Upper lobe of right lung (tissue), 1 donor: ENCODE measurements around the gene TNN. TPM values are rescaled to one million over a fixed set of nuclear protein-coding genes. Genes with fewer than 3 reads are reported as not detected.

ENCODE experiments used
- ATAC-seq: fragments of 200-7000 bp; cut with Tn5 transposase; one replicate; pipeline ENCODE4 v1.9.1; 2020; ENCODE audit warnings: mild to moderate bottlenecking, moderate library complexity
- DNase-seq: peaks from one replicate; pipeline ENCODE4 v3.0.0-alpha.2; 2020
- H3K27ac ChIP-seq: fragments of 200-600 bp; one replicate; pipeline ENCODE4 v1.8.0; 2022
- H3K27me3 ChIP-seq: fragments of 200-600 bp; one replicate; pipeline ENCODE4 v1.8.0; 2022; ENCODE audit warnings: mild to moderate bottlenecking
- H3K36me3 ChIP-seq: fragments of 200-600 bp; one replicate; pipeline ENCODE4 v1.8.0; 2022
- H3K4me1 ChIP-seq: fragments of 200-600 bp; one replicate; pipeline ENCODE4 v1.8.0; 2022
- H3K4me3 ChIP-seq: fragments of 200-600 bp; one replicate; pipeline ENCODE4 v1.8.0; 2022; ENCODE audit warnings: mild to moderate bottlenecking
- H3K9me3 ChIP-seq: fragments of 200-600 bp; one replicate; pipeline ENCODE4 v1.8.0; 2022
- CTCF ChIP-seq: fragments of 200-600 bp; IDR thresholded peaks from one replicate; pipeline ENCODE4 v1.8.0; 2022; ENCODE audit warnings: antibody characterized with exemption
- intact Hi-C: fragments of 100-400 bp; cut with DNase I; formaldehyde crosslinking; loops from one replicate; pipeline ENCODE4 v1.11.0; 2022
- total RNA-seq: library from RNA; stranded (reverse); fragmentation: NEBNext Ultra II Directional; extraction: Animal tissue kit (Norgen Biotek cat#: 25700); gene quantifications from one replicate; pipeline ENCODE4 v1.2.1, GENCODE V29; 2021
- donor health status: DM: no; HTN: yes; CAD: no; lungs with severe emphysema.

Gene TNN
- total RNA-seq, 1 donor from 2014 or later = not detected

GRCh38 chr1:175183586-175183985, 116.0 kb downstream of the TNN start:
- H3K4me3 ChIP-seq = no peak overlapping the region
- intact Hi-C loops = no loop called here
- H3K9me3 ChIP-seq = no peaks in the 10 kb centered on the region
- peaks cover 10% of the 10 kb centered on the region for H3K36me3 ChIP-seq
- ATAC-seq (no peak), DNase-seq (no peak)
- no peak for TF ChIP-seq CTCF
- no peak overlapping the region for H3K27ac ChIP-seq
- H3K4me1 ChIP-seq = peaks cover 76% of the 10 kb centered on the region
- no peaks in the 10 kb centered on the region for H3K27me3 ChIP-seq

GRCh38 chr1:175185903-175186302, 118.3 kb downstream of the TNN start:
- no peak for DNase-seq
- no peak overlapping the region for H3K4me3 ChIP-seq
- H3K27me3 ChIP-seq = no peaks in the 10 kb centered on the region
- H3K27ac ChIP-seq = no peak overlapping the region
- ATAC-seq = no peak
- TF ChIP-seq CTCF = no peak
- H3K36me3 ChIP-seq = peaks cover 10% of the 10 kb centered on the region
- no peaks in the 10 kb centered on the region for H3K9me3 ChIP-seq
- H3K4me1 ChIP-seq = peaks cover 65% of the 10 kb centered on the region
- intact Hi-C loops = no loop called here

GRCh38 chr1:175186433-175187160, 119.0 kb downstream of the TNN start:
- Histone ChIP-seq H3K27me3 (no peaks in the 10 kb centered on the region), H3K4me1 (peaks cover 69% of the 10 kb centered on the region), H3K9me3 (no peaks in the 10 kb centered on the region), H3K4me3 (no peak overlapping the region), H3K27ac (peak overlapping the region; percentile 26), H3K36me3 (peaks cover 9% of the 10 kb centered on the region)
- ATAC-seq (no peak), DNase-seq (no peak)
- no peak for TF ChIP-seq CTCF
- intact Hi-C loops = no loop called here

GRCh38 chr1:175188936-175189335, 121.3 kb downstream of the TNN start:
- Histone ChIP-seq H3K27me3 (no peaks in the 10 kb centered on the region), H3K9me3 (no peaks in the 10 kb centered on the region), H3K4me3 (peak overlapping the region; percentile 9), H3K4me1 (peaks cover 66% of the 10 kb centered on the region), H3K36me3 (no peaks in the 10 kb centered on the region), H3K27ac (peak overlapping the region; percentile 96)
- intact Hi-C loops = no loop called here
- TF ChIP-seq CTCF = no peak
- no peak for DNase-seq
- ATAC-seq = peak; percentile 35

- Histone ChIP-seq H3K9me3 (no peaks in the 10 kb centered on the region), H3K4me3 (peak overlapping the region; percentile 90), H3K36me3 (no peaks in the 10 kb centered on the region), H3K27ac (peak overlapping the region; percentile 96), H3K4me1 (peaks cover 40% of the 10 kb centered on the region), H3K27me3 (no peaks in the 10 kb centered on the region)
- DNase-seq (no peak), ATAC-seq (peak; percentile 20)
- intact Hi-C loops = loop anchor here (5.0 kb wide), 1 partner anchor 34 kb away; no protein-coding TSS in a partner anchor
- TF ChIP-seq CTCF = no peak
Observed at GRCh38 chr1:175191659-175192058, 124.0 kb downstream of the TNN start.
